Fibroblast of lung (primary cell): ENCODE results near the gene ZBTB7B. TPM values are rescaled to one million over a fixed set of nuclear protein-coding genes. Genes with fewer than 3 reads are reported as not detected.

ENCODE experiments used
- DNase-seq, 2 donors: peaks; one replicate each; pipeline versions ENCODE4 v3.0.0 to v3.0.0-alpha.2; 2010; ENCODE audit warnings: low read depth in 2 of 2
- H2AFZ ChIP-seq: 2 replicates; pipeline ENCODE4 v1.5.1; 2012; ENCODE audit warnings: low read length, control low read depth, inconsistent platforms
- H3K27ac ChIP-seq: 2 replicates; pipeline ENCODE4 v1.5.1; 2011; ENCODE audit warnings: low read length, control low read depth; ENCODE audit not compliant: insufficient read depth
- H3K27me3 ChIP-seq: 2 replicates; pipeline ENCODE4 v1.5.1; 2011; ENCODE audit warnings: mild to moderate bottlenecking, low read length; ENCODE audit not compliant: control insufficient read depth, insufficient read depth
- H3K36me3 ChIP-seq: 2 replicates; pipeline ENCODE4 v1.5.1; 2011; ENCODE audit warnings: low read length; ENCODE audit not compliant: control insufficient read depth, insufficient read depth
- H3K4me1 ChIP-seq: 2 replicates; pipeline ENCODE4 v1.5.1; 2011; ENCODE audit warnings: low read length; ENCODE audit not compliant: control insufficient read depth, insufficient read depth; ENCODE audit errors: extremely low read depth
- H3K4me2 ChIP-seq: 2 replicates; pipeline ENCODE4 v1.5.1; 2011; ENCODE audit warnings: low read length, control low read depth; ENCODE audit not compliant: insufficient read depth; ENCODE audit errors: extremely low read depth
- H3K4me3 ChIP-seq, 4 experiments: fragments of 200-600 bp in 1 of 4; sonication (generic) in 1 of 4; replicated peaks in 1 of 4; 2 replicates each; pipeline ENCODE4 v1.5.1; 2011 to 2016; ENCODE audit warnings: low read length in 4 of 4, low read depth in 3 of 4, mild to moderate bottlenecking in 3 of 4, control low read depth in 2 of 4, inconsistent platforms in 1 of 4, mixed read lengths in 1 of 4; ENCODE audit not compliant: insufficient read depth in 1 of 4; ENCODE audit errors: control extremely low read depth in 1 of 4
- H3K79me2 ChIP-seq: 2 replicates; pipeline ENCODE4 v1.5.1; 2012; ENCODE audit warnings: mild to moderate bottlenecking, low read length, inconsistent platforms; ENCODE audit not compliant: control insufficient read depth, insufficient read depth
- H3K9ac ChIP-seq: 2 replicates; pipeline ENCODE4 v1.5.1; 2011; ENCODE audit warnings: mild to moderate bottlenecking, low read length, control low read depth; ENCODE audit not compliant: insufficient read depth
- H3K9me3 ChIP-seq: 2 replicates; pipeline ENCODE4 v1.5.1; 2012; ENCODE audit warnings: low read depth, low read length; ENCODE audit not compliant: control insufficient read depth, insufficient read depth
- H4K20me1 ChIP-seq: 2 replicates; pipeline ENCODE4 v1.5.1; 2011; ENCODE audit warnings: low read length; ENCODE audit not compliant: control insufficient read depth, insufficient read depth; ENCODE audit errors: extremely low read depth
- CTCF ChIP-seq, 2 donors: IDR thresholded peaks in 1 of 2; conservative IDR thresholded peaks in 1 of 2; 1 replicate in 1 of 2; 2 replicates in 1 of 2; pipeline ENCODE4 v1.5.1; 2011 to 2012; ENCODE audit warnings: low read length in 2 of 2, control low read depth in 1 of 2, inconsistent platforms in 1 of 2, low read depth in 1 of 2, mild to moderate bottlenecking in 1 of 2
- EZH2 ChIP-seq: IDR thresholded peaks from 2 replicates; pipeline ENCODE4 v1.5.1; 2012; ENCODE audit warnings: low read length, control low read depth, mild to moderate bottlenecking; ENCODE audit errors: missing control alignments
- polyA plus RNA-seq, 2 donors: library from polyadenylated mRNA; depleted of rRNA in 1 of 2; stranded (reverse) in 1 of 2; unstranded in 1 of 2; fragments of >200 nt; gene quantifications; 2 replicates each; pipeline ENCODE4 v1.2.1, GENCODE V29; 2011 to 2012; ENCODE audit warnings: missing spikeins in 1 of 2
- total RNA-seq: library from RNA; depleted of rRNA; stranded (reverse); fragments of >200 nt; gene quantifications from 2 replicates; pipeline ENCODE4 v1.2.1, GENCODE V29; 2014

ZBTB7B gene
- total and polyA plus RNA-seq, 2 donors (not counting 1 experiment from before 2014, with no cell fraction given): 7.0 to 19.3 TPM

GRCh38 chr1:155011437-155012025, 8.9 kb downstream of the ZBTB7B start:
- Histone ChIP-seq H3K79me2 (peaks cover 2% of the 10 kb centered on the region), H3K4me2 (no peak overlapping the region), H3K9ac (no peak overlapping the region), H3K36me3 (peaks cover 6% of the 10 kb centered on the region), H2AFZ (no peak overlapping the region), H3K27me3 (no peaks in the 10 kb centered on the region), H3K27ac (no peak overlapping the region), H4K20me1 (no peaks in the 10 kb centered on the region), H3K4me3 (no peak overlapping the region), H3K4me1 (peaks cover 2% of the 10 kb centered on the region), H3K9me3 (no peaks in the 10 kb centered on the region)
- no peak for DNase-seq
- TF ChIP-seq CTCF (conservative IDR thresholded peaks at IDR 0.05 in 1 of 2, IDR thresholded peaks at IDR 0.05 in 1 of 2; ENCODE audit: low read depth in 1 of 2, low read length in 2 of 2) (no peak), EZH2 (no peak)

GRCh38 chr1:155012026-155012546, 9.5 kb downstream of the ZBTB7B start:
- no peak overlapping the region for H3K4me3 ChIP-seq
- no peak overlapping the region for H2AFZ ChIP-seq
- no peak overlapping the region for H3K4me2 ChIP-seq
- H4K20me1 ChIP-seq: no peaks in the 10 kb centered on the region
- no peak overlapping the region for H3K9ac ChIP-seq
- peak; percentile 28 to 88 for DNase-seq
- peaks cover 2% of the 10 kb centered on the region for H3K4me1 ChIP-seq
- no peak for TF ChIP-seq EZH2
- TF ChIP-seq CTCF (conservative IDR thresholded peaks at IDR 0.05 in 1 of 2, IDR thresholded peaks at IDR 0.05 in 1 of 2; ENCODE audit: low read depth in 1 of 2, low read length in 2 of 2): no peak
- H3K27me3 ChIP-seq: no peaks in the 10 kb centered on the region
- no peaks in the 10 kb centered on the region for H3K9me3 ChIP-seq
- peaks cover 7% of the 10 kb centered on the region for H3K36me3 ChIP-seq
- peaks cover under 1% of the 10 kb centered on the region for H3K79me2 ChIP-seq
- H3K27ac ChIP-seq: no peak overlapping the region

- Histone ChIP-seq H2AFZ (no peak overlapping the region), H3K9me3 (no peaks in the 10 kb centered on the region), H3K4me1 (peaks cover 7% of the 10 kb centered on the region), H3K4me3 (no peak overlapping the region), H3K4me2 (no peak overlapping the region), H3K79me2 (no peaks in the 10 kb centered on the region), H3K36me3 (peaks cover 7% of the 10 kb centered on the region), H3K27ac (no peak overlapping the region), H3K27me3 (no peaks in the 10 kb centered on the region), H4K20me1 (no peaks in the 10 kb centered on the region), H3K9ac (no peak overlapping the region)
- no peak for DNase-seq
- TF ChIP-seq CTCF (conservative IDR thresholded peaks at IDR 0.05 in 1 of 2, IDR thresholded peaks at IDR 0.05 in 1 of 2; ENCODE audit: low read depth in 1 of 2, low read length in 2 of 2): no peak
- no peak for TF ChIP-seq EZH2
Measured at GRCh38 chr1:155012776-155013602, 10.4 kb downstream of the ZBTB7B start.
